H1 (cell line): ENCODE data around the gene SNAP47. TPM values are rescaled to one million over a fixed set of nuclear protein-coding genes. Genes with fewer than 3 reads are reported as not detected.

Experiments
- CTCF ChIA-PET: fragments of 300-600 bp; sonication (Branson Sonifier 250); formaldehyde crosslinking; loops from one replicate; lab custom pipeline; 2021; ENCODE audit not compliant: partially characterized antibody; lab: Charles Lee
- POLR2A ChIA-PET: fragments of 300-600 bp; sonication (Branson Sonifier 250); formaldehyde crosslinking; loops from one replicate; lab custom pipeline; 2021; ENCODE audit warnings: inconsistent platforms; ENCODE audit not compliant: partially characterized antibody; lab: Charles Lee
- DNase-seq, 2 experiments: peaks; one replicate each; pipeline versions ENCODE4 v3.0.0 to v3.0.0-alpha.2; 2010 to 2022; ENCODE audit warnings: low spot score in 2 of 2, low read depth in 1 of 2, mixed read lengths in 1 of 2
- FAIRE-seq: peaks from 2 replicates; lab custom pipeline; 2011; peaks lifted over from hg19 to GRCh38; lab: Jason Lieb, UNC
- H2AFZ ChIP-seq: 2 replicates; pipeline ENCODE4 v1.8.1; 2012; ENCODE audit warnings: low read length, inconsistent platforms
- H2AK5ac ChIP-seq: 2 replicates; pipeline ENCODE4 v1.6.1; 2013; ENCODE audit warnings: low read depth, low read length
- H2BK120ac ChIP-seq: replicated peaks from 2 replicates; pipeline ENCODE3; 2013; ENCODE audit warnings: low read depth, low read length, inconsistent platforms
- H2BK12ac ChIP-seq: 2 replicates; pipeline ENCODE4 v1.6.1; 2013; ENCODE audit warnings: low read depth, low read length
- H2BK15ac ChIP-seq: 2 replicates; pipeline ENCODE4 v1.6.1; 2013; ENCODE audit warnings: low read length
- H2BK20ac ChIP-seq: 2 replicates; pipeline ENCODE4 v1.6.1; 2013; ENCODE audit warnings: low read length
- H2BK5ac ChIP-seq: 2 replicates; pipeline ENCODE4 v1.6.1; 2013; ENCODE audit warnings: low read depth, low read length
- H3K14ac ChIP-seq: 2 replicates; pipeline ENCODE4 v1.6.1; 2013; ENCODE audit warnings: inconsistent platforms; ENCODE audit not compliant: insufficient read length
- H3K18ac ChIP-seq: 2 replicates; pipeline ENCODE4 v1.6.1; 2013; ENCODE audit warnings: low read length; ENCODE audit errors: extremely low read depth
- H3K23ac ChIP-seq: 2 replicates; pipeline ENCODE4 v1.6.1; 2013; ENCODE audit warnings: inconsistent platforms; ENCODE audit not compliant: insufficient read length
- H3K23me2 ChIP-seq: 2 replicates; pipeline ENCODE4 v1.6.1; 2013; ENCODE audit warnings: low read depth, low read length
- H3K27ac ChIP-seq: 2 replicates; pipeline ENCODE4 v1.6.1; 2011; ENCODE audit warnings: low read depth, low read length, inconsistent platforms
- H3K27me3 ChIP-seq, 4 experiments: replicated peaks in 1 of 4; 1 replicate in 1 of 4; 2 replicates in 3 of 4; pipeline versions ENCODE4 v1.6.1 to v1.8.1; 2011 to 2013; ENCODE audit warnings: low read length in 3 of 4, mild to moderate bottlenecking in 3 of 4, inconsistent platforms in 2 of 4, mixed read lengths in 2 of 4, moderate library complexity in 1 of 4; ENCODE audit not compliant: control insufficient read depth in 3 of 4, insufficient read depth in 3 of 4; ENCODE audit errors: extremely low read depth in 1 of 4
- H3K36me3 ChIP-seq, 4 experiments: 2 replicates each; pipeline versions ENCODE4 v1.6.1 to v1.8.1; 2011 to 2013; ENCODE audit warnings: mild to moderate bottlenecking in 4 of 4, low read length in 3 of 4, moderate library complexity in 2 of 4, control low read depth in 1 of 4, inconsistent platforms in 1 of 4; ENCODE audit not compliant: insufficient read depth in 4 of 4, control insufficient read depth in 2 of 4
- H3K4ac ChIP-seq: replicated peaks from 2 replicates; pipeline ENCODE3; 2013; ENCODE audit warnings: low read length, low read depth, mixed read lengths, inconsistent platforms; ENCODE audit not compliant: insufficient read length
- H3K4me1 ChIP-seq, 4 experiments: replicated peaks in 1 of 4; 1 replicate in 1 of 4; 2 replicates in 3 of 4; pipeline versions ENCODE4 v1.6.1 to v1.8.1; 2011 to 2013; ENCODE audit warnings: low read length in 3 of 4, inconsistent platforms in 2 of 4, mixed read lengths in 1 of 4; ENCODE audit not compliant: insufficient read depth in 4 of 4, control insufficient read depth in 3 of 4
- H3K4me2 ChIP-seq, 2 experiments: 2 replicates each; pipeline versions ENCODE4 v1.6.1 to v1.8.1; 2011 to 2013; ENCODE audit warnings: low read depth in 2 of 2, low read length in 2 of 2, control low read depth in 1 of 2, inconsistent platforms in 1 of 2, mild to moderate bottlenecking in 1 of 2; ENCODE audit not compliant: insufficient read depth in 1 of 2
- H3K4me3 ChIP-seq, 4 experiments: fragments of 200-600, 300-600 bp in 1 of 4; sonication (generic), shearing (Covaris generic), sonication (Bioruptor Twin) in 1 of 4; 2 replicates each; pipeline versions ENCODE4 v1.5.1 to v1.8.1; 2011 to 2016; ENCODE audit warnings: low read length in 4 of 4, low read depth in 3 of 4, control low read depth in 2 of 4, inconsistent platforms in 2 of 4, mild to moderate bottlenecking in 2 of 4, mixed read lengths in 1 of 4, moderate library complexity in 1 of 4; ENCODE audit not compliant: insufficient read depth in 2 of 4; ENCODE audit errors: extremely low read depth in 1 of 4
- H3K56ac ChIP-seq: replicated peaks from 2 replicates; pipeline ENCODE3; 2013; ENCODE audit warnings: low read depth, mild to moderate bottlenecking, mixed read lengths, low read length, inconsistent platforms; ENCODE audit not compliant: insufficient read length
- H3K79me1 ChIP-seq: 2 replicates; pipeline ENCODE4 v1.6.1; 2013; ENCODE audit warnings: low read depth, low read length, control low read depth
- H3K79me2 ChIP-seq, 2 experiments: 2 replicates each; pipeline versions ENCODE4 v1.6.1 to v1.8.1; 2012 to 2013; ENCODE audit warnings: low read length in 2 of 2, mild to moderate bottlenecking in 2 of 2, inconsistent platforms in 1 of 2; ENCODE audit not compliant: insufficient read depth in 2 of 2, control insufficient read depth in 1 of 2
- H3K9ac ChIP-seq, 4 experiments: replicated peaks in 1 of 4; 1 replicate in 1 of 4; 2 replicates in 3 of 4; pipeline versions ENCODE4 v1.6.1 to v1.8.1; 2011 to 2013; ENCODE audit warnings: low read depth in 3 of 4, low read length in 3 of 4, control low read depth in 2 of 4, mild to moderate bottlenecking in 2 of 4, moderate library complexity in 2 of 4, inconsistent platforms in 1 of 4; ENCODE audit errors: extremely low read depth in 1 of 4
- H3K9me3 ChIP-seq, 2 experiments: 2 replicates each; pipeline versions ENCODE4 v1.6.1 to v1.8.1; 2012 to 2013; ENCODE audit warnings: mild to moderate bottlenecking in 2 of 2, moderate library complexity in 2 of 2, control low read depth in 1 of 2, inconsistent platforms in 1 of 2, low read depth in 1 of 2, low read length in 1 of 2, mixed read lengths in 1 of 2; ENCODE audit not compliant: insufficient read depth in 2 of 2
- H4K20me1 ChIP-seq, 2 experiments: replicated peaks in 1 of 2; 2 replicates each; pipeline versions ENCODE3 to v1.8.1; 2011 to 2013; ENCODE audit warnings: inconsistent platforms in 2 of 2, low read length in 2 of 2, mild to moderate bottlenecking in 1 of 2; ENCODE audit not compliant: insufficient read depth in 2 of 2, control insufficient read depth in 1 of 2
- H4K5ac ChIP-seq: 2 replicates; pipeline ENCODE4 v1.6.1; 2013; ENCODE audit warnings: low read length, low read depth, mixed read lengths, inconsistent platforms; ENCODE audit not compliant: insufficient read length
- H4K8ac ChIP-seq: 2 replicates; pipeline ENCODE4 v1.8.0; 2013; ENCODE audit warnings: mild to moderate bottlenecking, moderate library complexity, low read length, inconsistent platforms; ENCODE audit not compliant: insufficient read depth; ENCODE audit errors: extremely low read depth
- H4K91ac ChIP-seq: replicated peaks from 2 replicates; pipeline ENCODE3; 2013; ENCODE audit warnings: low read length, mixed read lengths, inconsistent platforms; ENCODE audit not compliant: insufficient read length
- BRCA1 ChIP-seq: IDR thresholded peaks from 2 replicates; pipeline ENCODE4 v1.6.1; 2012; ENCODE audit warnings: low read depth, low read length, improper control_type of control experiment
- EZH2 ChIP-seq: fragments of 200-600 bp; sonication (generic); IDR thresholded peaks from 2 replicates; pipeline ENCODE4 v1.7.1; 2012; ENCODE audit warnings: low read depth, mild to moderate bottlenecking, moderate library complexity, low read length, inconsistent platforms; ENCODE audit not compliant: severe bottlenecking
- MAX ChIP-seq: IDR thresholded peaks from 2 replicates; pipeline ENCODE4 v1.6.1; 2012; ENCODE audit warnings: inconsistent platforms
- TCF12 ChIP-seq: IDR thresholded peaks from 2 replicates; pipeline ENCODE4 v1.6.1; 2011; ENCODE audit warnings: low read depth, mild to moderate bottlenecking, low read length
- WGBS, 2 experiments: shearing (Covaris generic) in 1 of 2; methylation state at CpG; one replicate each; pipeline versions ENCODE4 v1.1.6 to v1.1.7; 2013 to 2015; ENCODE audit warnings: low lambda C conversion rate in 2 of 2, mixed read lengths in 2 of 2, inconsistent platforms in 1 of 2, low coverage in 1 of 2, missing lambda C conversion rate in 1 of 2; ENCODE audit not compliant: insufficient replicate concordance in 2 of 2, insufficient coverage in 1 of 2, insufficient read length in 1 of 2; ENCODE audit errors: extremely low coverage in 1 of 2, missing lambda C conversion rate in 1 of 2; 5-methylcytosine and 5-hydroxymethylcytosine counted together
- polyA plus RNA-seq, 7 experiments: library from polyadenylated mRNA; depleted of rRNA in 3 of 7; stranded (reverse) in 5 of 7; unstranded in 2 of 7; fragments of >200 nt in 5 of 7; fragments of 200-250 nt in 2 of 7; gene quantifications; 1 replicate in 5 of 7; 2 replicates in 1 of 7; 4 replicates in 1 of 7; pipeline versions ENCODE4 v1.2.1 to v1.2.3, GENCODE V29; 2011 to 2013; ENCODE audit warnings: missing spikeins in 2 of 7, mixed read lengths in 2 of 7
- total RNA-seq: library from RNA; stranded (reverse); fragmentation: NEBNext Ultra II Directional; extraction: Animal tissue kit (Norgen Biotek cat#: 25700); gene quantifications from 2 replicates; pipeline ENCODE4 v1.2.1, GENCODE V29; 2021

Gene SNAP47
- total and polyA plus RNA-seq, 2 of the 8 experiments (the other 6 are each of a cell fraction or from before 2014, with no cell fraction given) = 37.6 to 42.2 TPM

GRCh38 chr1:227738820-227739219 is 3.6 kb downstream of the SNAP47 start:
- no peak overlapping the region for H3K9ac ChIP-seq
- H3K79me1 ChIP-seq = peaks cover 51% of the 10 kb centered on the region
- no peak overlapping the region for H3K27ac ChIP-seq
- H3K4me1 ChIP-seq = peaks cover 0 to 7% (median 2%) of the 10 kb centered on the region in 4 experiments; a peak in 2 of 7 replicates
- H4K5ac ChIP-seq = no peak overlapping the region
- H2BK120ac ChIP-seq = no peak overlapping the region
- H2BK15ac ChIP-seq = no peak overlapping the region
- H3K4ac ChIP-seq = no peak overlapping the region
- no peak overlapping the region for H2BK20ac ChIP-seq
- H3K4me2 ChIP-seq = no peak overlapping the region
- H4K91ac ChIP-seq = no peak overlapping the region
- no peak for DNase-seq
- TF ChIP-seq BRCA1 = no peak
- TF ChIP-seq MAX = no peak
- TF ChIP-seq EZH2 = no peak
- no peak for TF ChIP-seq TCF12
- FAIRE-seq = no peak
- no peaks in the 10 kb centered on the region for H3K27me3 ChIP-seq
- no peak overlapping the region for H2BK5ac ChIP-seq
- H2BK12ac ChIP-seq = no peak overlapping the region
- H3K79me2 ChIP-seq = peaks cover 6 to 85% of the 10 kb centered on the region in 2 experiments; a peak in 3 of 4 replicates
- H2AFZ ChIP-seq = no peak overlapping the region
- H3K4me3 ChIP-seq = no peak overlapping the region
- POLR2A ChIA-PET = interaction anchor here (1.4 kb wide), 1 partner anchor 8 kb away, joined by 5 read pairs; no protein-coding TSS in a partner anchor
- 91% methylated on average over 9 of the region's 9 CpGs; no CpG with 5 or more reads in 1 of the 2 experiments for WGBS, 2 experiments
- H3K56ac ChIP-seq = no peak overlapping the region
- no peak overlapping the region for H3K18ac ChIP-seq
- no peak overlapping the region for H3K23ac ChIP-seq
- 0 out of 8 replicates have a peak, but pooled peaks cover 0 to 2% (median 0%) of the 10 kb centered on the region in 4 experiments for H3K36me3 ChIP-seq
- H3K23me2 ChIP-seq = peaks cover 9% of the 10 kb centered on the region
- no peak overlapping the region for H2AK5ac ChIP-seq
- no peak overlapping the region for H4K8ac ChIP-seq
- no peak overlapping the region for H3K14ac ChIP-seq
- H3K9me3 ChIP-seq = no peaks in the 10 kb centered on the region
- peaks cover 16 to 26% of the 10 kb centered on the region in 2 experiments for H4K20me1 ChIP-seq
- CTCF ChIA-PET = interaction anchor here (2.8 kb wide), 1 partner anchor 9 kb away, joined by 9 read pairs; no protein-coding TSS in a partner anchor
